GM12875 (cell line): ENCODE results near the gene APMAP.

ENCODE experiments used
- H3K4me3 ChIP-seq: one replicate; pipeline ENCODE4 v1.5.1; 2011; ENCODE audit warnings: low read depth, low read length, control low read depth
- TF ChIP-seq, protein P1 (sequence below): IDR thresholded peaks from 2 replicates; pipeline ENCODE4 v1.5.1; 2011; ENCODE audit warnings: low read depth, mild to moderate bottlenecking, control low read depth, inconsistent platforms, low read length, moderate library complexity, borderline replicate concordance; ENCODE audit not compliant: insufficient read depth

The APMAP gene

DNA sequence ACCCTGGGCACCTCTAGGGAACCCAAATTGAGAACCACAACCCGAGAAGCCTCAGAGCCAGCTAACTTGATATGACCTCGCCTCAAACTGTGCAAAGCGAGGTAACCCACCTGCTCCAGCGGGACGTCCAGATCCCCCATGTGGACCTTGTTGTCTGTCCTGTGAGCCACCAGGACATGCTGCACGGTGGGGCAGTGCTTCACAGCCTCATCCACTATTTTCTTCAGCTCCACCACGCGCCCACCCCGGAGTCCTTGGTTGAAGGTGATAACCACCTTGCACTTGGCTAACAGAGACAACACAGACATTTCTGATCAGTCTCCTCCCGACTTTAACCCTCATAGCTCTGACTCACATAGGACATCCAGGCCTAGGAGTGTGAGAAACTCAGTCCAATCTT is 30.8 kb upstream of the APMAP start:
- TF ChIP-seq, protein P1, sequence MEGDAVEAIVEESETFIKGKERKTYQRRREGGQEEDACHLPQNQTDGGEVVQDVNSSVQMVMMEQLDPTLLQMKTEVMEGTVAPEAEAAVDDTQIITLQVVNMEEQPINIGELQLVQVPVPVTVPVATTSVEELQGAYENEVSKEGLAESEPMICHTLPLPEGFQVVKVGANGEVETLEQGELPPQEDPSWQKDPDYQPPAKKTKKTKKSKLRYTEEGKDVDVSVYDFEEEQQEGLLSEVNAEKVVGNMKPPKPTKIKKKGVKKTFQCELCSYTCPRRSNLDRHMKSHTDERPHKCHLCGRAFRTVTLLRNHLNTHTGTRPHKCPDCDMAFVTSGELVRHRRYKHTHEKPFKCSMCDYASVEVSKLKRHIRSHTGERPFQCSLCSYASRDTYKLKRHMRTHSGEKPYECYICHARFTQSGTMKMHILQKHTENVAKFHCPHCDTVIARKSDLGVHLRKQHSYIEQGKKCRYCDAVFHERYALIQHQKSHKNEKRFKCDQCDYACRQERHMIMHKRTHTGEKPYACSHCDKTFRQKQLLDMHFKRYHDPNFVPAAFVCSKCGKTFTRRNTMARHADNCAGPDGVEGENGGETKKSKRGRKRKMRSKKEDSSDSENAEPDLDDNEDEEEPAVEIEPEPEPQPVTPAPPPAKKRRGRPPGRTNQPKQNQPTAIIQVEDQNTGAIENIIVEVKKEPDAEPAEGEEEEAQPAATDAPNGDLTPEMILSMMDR, result no peak
- no peak overlapping the region for H3K4me3 ChIP-seq

DNA sequence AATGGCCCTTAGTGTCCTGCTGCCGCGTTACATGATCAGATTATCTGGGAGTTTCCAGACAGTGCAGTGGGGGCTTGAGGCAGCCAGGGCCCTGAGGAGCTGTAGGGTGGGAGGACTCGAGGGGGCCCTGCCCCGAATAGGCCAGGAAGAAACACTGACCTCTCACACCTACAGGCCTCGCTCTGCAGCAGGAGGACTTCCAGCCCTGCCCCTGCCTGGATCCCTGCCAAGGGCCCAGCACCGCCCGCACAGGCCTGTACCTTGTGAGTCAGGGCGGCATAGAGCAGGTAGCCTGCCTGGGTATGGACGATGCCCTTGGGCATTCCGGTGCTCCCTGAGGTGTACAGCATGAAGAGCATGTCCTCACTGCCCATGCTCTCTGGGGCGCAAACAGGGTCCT is 30.1 kb upstream of the APMAP start:
- no peak overlapping the region for H3K4me3 ChIP-seq
- TF ChIP-seq, protein P1, result no peak

DNA sequence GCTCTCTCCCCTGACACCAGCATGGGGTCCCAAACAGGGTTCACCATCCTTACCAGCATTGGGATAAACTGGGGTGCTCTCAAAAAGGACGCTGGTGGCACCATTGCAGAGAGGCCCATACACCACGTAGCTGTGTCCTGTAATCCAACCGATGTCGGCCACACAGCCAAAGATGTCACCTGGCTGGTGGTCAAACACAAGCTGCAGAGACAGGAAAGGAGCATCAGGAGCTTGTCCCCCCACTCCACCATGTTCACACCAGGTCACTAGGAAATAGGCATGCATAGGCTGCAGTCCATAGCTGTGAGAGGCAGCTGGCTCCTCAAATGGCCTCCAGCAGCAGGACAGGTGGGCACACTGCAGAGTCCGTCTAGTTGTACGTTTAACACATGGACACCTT is 28.8 kb upstream of the APMAP start:
- no peak overlapping the region for H3K4me3 ChIP-seq
- TF ChIP-seq, protein P1, result no peak

DNA sequence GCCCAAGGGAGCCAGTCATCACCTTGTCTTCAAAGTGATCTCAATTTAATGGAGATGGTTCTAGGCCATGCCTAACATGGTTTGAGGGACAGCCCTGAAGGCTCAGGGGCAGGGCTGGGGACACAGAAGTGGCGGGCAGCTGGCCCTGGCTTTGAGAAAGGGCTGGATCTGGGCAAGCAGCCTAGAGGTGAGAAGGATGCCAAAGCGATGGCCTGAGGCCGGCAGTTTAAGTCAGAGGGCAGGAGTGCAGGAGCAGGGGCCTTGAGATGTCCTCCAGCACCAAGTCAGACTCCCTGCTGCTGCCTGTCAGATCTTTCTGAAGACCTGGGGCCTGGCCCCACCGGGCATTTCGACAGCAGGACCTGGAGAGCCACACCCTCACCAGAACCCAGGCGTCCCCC is 28.4 kb upstream of the APMAP start:
- TF ChIP-seq, protein P1, result no peak
- H3K4me3 ChIP-seq, result no peak overlapping the region

DNA sequence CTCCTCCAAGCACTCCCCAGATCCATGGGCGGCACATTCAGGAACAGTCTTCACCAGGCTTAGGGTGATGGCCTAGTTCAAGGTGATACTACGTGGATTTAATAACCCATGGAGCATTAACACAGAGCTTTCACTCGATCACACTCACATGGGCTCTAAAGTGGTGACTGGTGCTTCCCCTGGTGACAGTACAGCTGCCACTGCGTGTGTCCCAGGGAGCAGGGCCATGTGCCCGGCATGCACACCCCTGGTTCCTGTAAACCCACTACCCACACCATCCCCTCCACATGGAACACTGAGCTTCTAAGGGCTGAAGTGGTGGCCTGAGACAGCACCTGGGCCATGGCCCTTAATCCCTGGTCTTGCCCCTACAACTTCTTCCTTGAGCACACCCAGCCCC is 27.8 kb upstream of the APMAP start:
- H3K4me3 ChIP-seq, result no peak overlapping the region
- TF ChIP-seq, protein P1, result no peak

DNA sequence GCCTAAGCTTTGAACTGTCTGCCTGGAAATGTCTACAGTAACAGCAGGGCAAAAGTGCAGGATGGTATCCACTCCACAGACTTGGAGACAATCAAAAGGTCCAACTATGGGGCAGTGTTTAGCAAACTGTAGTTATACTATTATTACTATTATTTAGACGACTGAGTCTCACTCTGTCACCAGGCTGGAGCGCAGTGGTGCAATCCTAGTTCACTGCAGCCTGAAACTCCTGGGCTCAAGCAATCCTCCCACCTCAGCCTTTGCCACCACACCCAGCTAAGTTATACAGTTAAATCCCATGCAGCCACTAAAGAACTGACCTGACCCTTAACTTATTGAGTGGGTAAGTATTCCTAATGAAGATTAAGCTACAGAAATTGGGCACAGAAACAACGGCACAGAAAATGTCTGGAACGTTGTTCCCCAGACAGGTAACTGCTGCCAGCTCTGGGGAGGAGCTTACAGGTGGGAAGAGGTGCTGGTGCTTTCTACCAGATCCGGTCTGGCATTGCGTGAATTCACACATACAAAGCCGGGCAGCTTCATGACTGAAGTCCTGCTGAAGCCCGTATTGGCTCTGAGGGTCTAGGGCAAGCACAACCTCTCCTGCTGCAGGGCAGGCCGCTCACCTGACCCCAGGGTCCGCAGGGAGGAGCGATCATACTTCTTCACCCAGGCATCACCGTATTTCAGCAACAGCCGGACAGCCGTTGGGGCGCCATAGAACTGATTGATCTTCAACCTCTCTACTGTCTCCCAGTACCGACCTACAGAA is 27.0 kb upstream of the APMAP start:
- TF ChIP-seq, protein P1, result no peak
- H3K4me3 ChIP-seq, result no peak overlapping the region

DNA sequence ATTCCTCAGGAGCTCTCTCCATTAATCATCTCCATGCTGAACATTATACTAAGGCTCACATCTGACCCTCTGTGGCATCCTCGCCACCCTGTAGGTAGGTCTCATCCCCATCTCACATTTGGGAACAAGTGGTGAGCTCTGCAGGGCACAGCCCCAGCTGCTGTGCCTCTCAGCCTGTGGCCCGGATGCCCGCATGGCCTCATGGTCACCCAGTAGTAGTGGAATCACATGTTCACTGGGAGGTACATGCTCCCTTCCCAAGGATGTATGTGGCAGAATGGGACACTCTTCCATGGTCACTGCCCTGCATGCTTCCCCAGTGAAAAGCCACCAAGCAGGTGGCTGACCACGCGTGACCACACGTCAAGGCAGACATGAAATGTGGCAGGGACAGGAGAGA is 26.3 kb upstream of the APMAP start:
- no peak overlapping the region for H3K4me3 ChIP-seq
- TF ChIP-seq, protein P1, result no peak
